NT2/D1 (cell line): Measurements from ENCODE around the gene KRTAP4-12.
"Not testable (repeated sequence)": the region's sequence is repeated elsewhere in the genome, so short reads cannot be mapped to it uniquely, and the experiment has no call there.

Experiments used
- YY1 ChIP-seq: IDR thresholded peaks from 2 replicates; pipeline ENCODE4 v1.6.1; 2011; ENCODE audit not compliant: insufficient read length, insufficient read depth
- ZNF274 ChIP-seq: IDR thresholded peaks from 2 replicates; pipeline ENCODE4 v1.6.1; 2011; ENCODE audit warnings: mild to moderate bottlenecking, low read depth, low read length

GRCh38 chr17:41083427-41083826 lies 40.6 kb downstream of the KRTAP4-12 start:
- not testable (repeated sequence) for TF ChIP-seq YY1, ZNF274
